Cerebellar nuclear complex (tissue), 1 donor: ENCODE results near the gene CCDC7.
"Not testable (repeated sequence)": the region's sequence is repeated elsewhere in the genome, so short reads cannot be mapped to it uniquely, and the experiment has no call there.

Source experiments
- DNase-seq, 2 experiments: peaks; one replicate each; lab custom pipeline; 2025; lab: John Stamatoyannopoulos, UW

CCDC7 gene

DNA sequence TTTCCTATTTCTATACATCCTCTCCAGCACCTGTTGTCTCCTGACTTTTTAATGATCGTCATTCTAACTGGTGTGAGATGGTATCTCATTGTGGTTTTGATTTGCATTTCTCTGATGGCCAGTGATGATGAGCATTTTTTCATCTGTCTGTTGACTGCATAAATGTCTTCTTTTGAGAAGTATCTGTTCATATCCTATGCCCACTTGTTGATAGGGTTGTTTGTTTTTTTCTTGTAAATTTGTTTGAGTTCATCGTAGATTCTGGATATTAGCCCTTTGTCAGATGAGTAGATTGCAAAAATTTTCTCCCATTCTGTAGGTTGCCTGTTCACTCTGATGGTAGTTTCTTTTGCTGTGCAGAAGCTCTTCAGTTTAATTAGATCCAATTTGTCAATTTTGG is 253.7 kb downstream of the CCDC7 start:
- DNase-seq, result not testable (repeated sequence)

DNA sequence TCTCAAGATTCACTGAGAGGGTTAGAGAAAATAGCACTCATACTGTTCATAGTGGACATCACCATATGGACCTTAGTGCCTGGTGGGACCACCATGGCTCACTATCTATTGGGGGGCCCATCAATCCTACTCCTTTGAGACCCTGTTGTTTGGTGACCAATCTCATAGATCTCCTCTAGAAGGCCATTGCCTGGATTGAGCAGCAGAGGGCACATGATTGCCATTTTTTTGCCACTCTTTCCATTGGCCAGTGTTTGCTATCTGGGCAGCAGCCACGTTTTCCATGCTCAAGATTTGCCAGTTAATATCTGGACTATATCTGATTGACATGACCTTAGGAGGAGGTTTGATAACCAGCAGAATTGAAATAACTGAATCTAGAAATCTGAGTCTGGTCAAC is 267.6 kb downstream of the CCDC7 start:
- DNase-seq, result no peak

DNA sequence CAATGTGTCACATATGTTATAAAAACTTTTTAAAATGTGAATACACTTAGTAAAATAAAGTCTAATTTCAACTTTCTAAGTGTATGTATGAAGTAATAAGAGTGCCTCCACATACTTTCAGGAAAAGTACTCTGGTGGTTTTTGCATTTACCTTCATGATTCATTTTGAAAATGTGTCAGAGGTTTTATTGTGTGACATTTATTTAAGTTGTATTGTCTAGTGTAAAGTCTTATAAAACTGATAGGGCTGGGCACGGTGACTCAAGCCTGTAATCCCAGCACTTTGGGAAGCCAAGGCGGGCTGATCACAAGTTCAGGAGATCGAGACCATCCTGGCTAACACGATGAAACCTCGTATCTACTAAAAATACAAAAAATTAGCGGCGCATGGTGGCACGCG is 285.6 kb downstream of the CCDC7 start:
- no peak for DNase-seq

DNA sequence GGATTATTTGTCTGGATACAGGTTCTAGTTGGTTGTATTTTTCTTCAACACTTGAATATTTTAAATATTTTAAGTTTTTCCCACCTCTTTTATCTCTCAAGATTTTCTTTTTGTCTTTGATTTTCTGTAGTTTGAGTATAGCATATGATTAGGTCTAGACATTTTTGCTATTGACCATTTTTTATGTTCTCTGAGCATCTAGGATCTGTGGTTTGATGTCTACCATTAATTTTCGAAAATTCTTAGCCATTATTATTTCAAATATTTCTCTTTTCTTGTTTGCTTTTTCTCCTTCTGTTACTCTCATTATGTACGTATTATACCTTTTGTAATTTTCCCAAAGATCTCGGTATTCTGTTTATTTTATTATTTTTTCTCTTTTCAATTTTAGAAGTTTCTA is 293.0 kb downstream of the CCDC7 start:
- no peak for DNase-seq

DNA sequence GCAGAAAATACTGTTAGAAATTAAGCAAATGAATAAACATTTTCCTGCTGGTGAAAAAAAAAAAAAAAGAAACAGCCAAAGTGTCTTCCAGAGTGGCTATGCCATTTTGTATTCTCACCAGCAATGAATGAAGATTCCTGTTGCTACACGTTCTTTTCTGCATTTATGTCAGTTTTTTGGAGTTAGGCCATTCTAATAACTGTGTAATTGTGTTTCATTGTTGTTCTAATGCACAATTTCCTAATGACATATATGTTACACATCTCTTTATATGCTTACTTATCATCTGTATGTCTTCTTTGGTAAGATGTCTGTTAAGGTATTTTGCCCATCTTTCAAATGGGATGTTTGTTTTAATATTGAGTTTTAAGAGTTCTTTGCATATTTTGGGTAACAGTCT is 298.4 kb downstream of the CCDC7 start:
- DNase-seq, result no peak

GRCh38 chr10:32746869-32747268 is 300.9 kb downstream of the CCDC7 start:
- DNase-seq, result no peak

DNA sequence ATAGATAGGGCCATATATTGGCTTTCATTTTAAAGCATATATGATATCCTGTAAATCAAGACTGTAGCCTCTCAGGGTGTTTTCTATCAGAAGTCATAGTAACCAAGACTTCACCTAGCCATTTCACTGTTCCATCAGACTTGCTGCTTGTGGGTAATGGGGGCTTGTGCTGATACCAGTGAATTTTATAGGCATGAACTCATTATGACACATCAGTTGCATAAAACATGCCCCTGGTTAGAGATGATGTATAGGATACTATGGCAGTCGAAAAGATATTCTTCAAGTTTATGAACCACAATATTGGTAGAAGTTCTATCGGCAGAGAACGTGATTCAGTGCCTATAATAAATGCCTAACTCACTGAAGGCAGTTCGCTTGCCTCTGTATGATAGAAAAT is 305.6 kb downstream of the CCDC7 start:
- no peak for DNase-seq

DNA sequence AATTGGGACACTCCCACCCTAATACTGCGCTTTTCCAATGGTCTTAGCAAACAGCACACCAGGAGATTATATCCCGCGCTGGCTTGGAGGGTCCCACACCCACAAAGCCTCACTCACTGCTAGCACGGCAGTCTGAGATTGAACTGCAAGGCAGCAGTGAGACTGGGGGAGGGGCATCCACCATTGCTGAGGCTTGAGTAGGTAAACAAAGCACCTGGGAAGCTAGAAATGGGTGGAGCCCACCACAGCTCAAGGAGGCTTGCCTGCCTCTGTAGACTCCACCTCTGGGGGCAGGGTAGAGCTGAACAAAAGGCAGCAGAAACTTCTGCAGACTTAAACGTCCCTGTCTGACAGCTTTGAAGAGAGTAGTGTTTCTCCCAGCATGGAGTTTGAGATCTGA is 309.0 kb downstream of the CCDC7 start:
- not testable (repeated sequence) for DNase-seq

- no peak for DNase-seq
Observed at GRCh38 chr10:32771217-32771616, 325.3 kb downstream of the CCDC7 start.

GRCh38 chr10:32773105-32773504 is 327.2 kb downstream of the CCDC7 start:
- no peak for DNase-seq

- DNase-seq, result no peak
Observed at GRCh38 chr10:32786968-32787367, 341.0 kb downstream of the CCDC7 start.

GRCh38 chr10:32787690-32788284 is 341.8 kb downstream of the CCDC7 start:
- DNase-seq, result no peak

DNA sequence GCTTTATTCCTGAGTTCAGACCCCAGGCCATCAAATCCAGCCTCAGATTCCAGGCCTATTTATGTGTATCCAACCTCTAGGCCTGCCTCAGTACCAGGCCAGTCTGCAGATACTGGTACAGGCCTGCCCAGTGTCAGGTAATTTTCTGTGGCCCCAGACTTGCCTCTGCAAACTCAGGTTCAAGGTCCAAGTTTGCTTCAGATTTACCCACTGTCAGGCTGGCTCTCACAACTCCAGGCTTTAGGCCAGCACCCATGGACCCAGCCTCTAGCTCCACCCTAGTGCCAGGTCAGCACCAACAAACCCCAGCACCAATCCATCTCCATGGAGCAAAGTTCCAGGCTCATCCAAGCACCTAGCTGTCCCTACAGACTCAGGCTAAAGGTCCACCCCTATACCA is 342.4 kb downstream of the CCDC7 start:
- no peak for DNase-seq

- DNase-seq, result no peak
Observed at GRCh38 chr10:32790483-32790882, 344.5 kb downstream of the CCDC7 start.

- no peak for DNase-seq
Observed at GRCh38 chr10:32793033-32793432, 347.1 kb downstream of the CCDC7 start.

- no peak for DNase-seq
Observed at GRCh38 chr10:32795598-32796183, 349.8 kb downstream of the CCDC7 start.

DNA sequence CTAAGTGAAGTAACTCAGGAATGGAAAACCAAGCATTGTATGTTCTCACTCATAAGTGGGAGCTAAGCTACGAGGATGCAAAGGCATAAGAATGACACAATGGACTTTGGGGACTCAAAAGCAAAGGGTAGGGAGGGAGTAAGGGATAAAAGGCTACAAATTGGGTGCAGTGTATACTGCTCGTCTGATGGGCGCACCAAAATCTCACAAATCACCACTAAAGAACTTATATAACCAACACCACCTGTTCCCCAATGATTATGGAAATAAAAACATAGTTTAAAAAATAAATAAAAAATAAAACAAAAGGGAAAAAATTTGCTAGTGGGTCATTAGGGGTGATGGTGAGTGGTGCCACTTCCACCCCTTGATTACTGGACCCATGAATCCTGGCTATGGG is 351.5 kb downstream of the CCDC7 start:
- DNase-seq, result not testable (repeated sequence)

DNA sequence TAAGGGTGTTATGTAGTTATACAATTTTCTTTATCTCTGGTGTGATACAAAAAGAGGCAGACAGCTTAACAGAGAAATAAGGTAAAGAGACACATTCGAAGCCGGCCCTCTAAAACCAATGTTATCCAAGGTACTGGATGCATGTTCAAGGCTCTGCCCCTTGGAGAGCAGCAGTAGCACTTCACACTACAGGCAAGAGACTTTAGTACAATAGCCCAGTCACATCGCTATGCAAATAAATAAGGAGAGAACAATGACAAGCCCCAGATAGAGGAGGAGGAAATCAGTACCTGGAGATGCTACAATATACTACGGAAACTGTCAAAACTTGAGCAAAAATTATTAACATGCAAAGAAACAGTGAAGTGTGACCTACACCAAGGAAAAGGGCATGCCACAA is 401.0 kb downstream of the CCDC7 start:
- DNase-seq, result no peak

DNA sequence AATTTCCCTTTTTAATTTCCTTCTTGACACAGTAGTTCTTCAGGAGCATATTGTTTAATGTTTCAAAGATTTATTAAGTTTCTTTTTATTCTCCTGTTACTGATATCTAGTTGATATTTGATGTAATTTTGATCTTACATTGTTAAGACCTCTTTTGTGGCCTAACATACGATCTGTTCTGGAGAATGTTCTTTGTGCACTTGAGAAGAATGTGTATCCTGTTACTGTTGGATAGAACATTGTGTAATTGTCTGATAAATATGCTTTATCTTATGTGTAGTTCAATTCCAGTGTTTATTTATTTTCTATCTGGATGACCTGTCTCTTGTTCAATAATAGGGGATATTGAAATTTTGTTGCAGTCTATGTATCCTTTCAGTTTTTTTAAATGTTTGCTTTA is 405.4 kb downstream of the CCDC7 start:
- DNase-seq, result no peak

DNA sequence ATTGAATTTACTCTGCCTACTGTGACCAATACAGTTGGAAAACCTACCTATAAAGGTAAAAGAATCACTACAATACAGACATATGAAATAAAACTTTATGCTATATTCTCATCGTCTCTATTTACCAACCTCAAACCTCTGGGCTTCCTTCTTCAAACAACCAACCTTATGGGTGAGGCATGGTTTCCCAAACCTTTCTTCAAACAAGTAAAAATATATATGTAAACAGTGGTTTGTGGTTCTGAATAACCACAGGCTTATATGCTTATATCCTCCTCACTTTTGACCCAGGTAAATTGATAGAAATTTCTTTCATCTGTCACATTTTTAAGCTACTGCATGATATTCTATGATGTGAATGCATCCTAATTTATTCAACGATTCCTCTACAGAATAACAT is 408.5 kb downstream of the CCDC7 start:
- DNase-seq, result no peak

- DNase-seq, result no peak
Observed at GRCh38 chr10:32865170-32865569, 419.2 kb downstream of the CCDC7 start.

GRCh38 chr10:32877915-32878314 is 432.0 kb downstream of the CCDC7 start:
- no peak for DNase-seq

DNA sequence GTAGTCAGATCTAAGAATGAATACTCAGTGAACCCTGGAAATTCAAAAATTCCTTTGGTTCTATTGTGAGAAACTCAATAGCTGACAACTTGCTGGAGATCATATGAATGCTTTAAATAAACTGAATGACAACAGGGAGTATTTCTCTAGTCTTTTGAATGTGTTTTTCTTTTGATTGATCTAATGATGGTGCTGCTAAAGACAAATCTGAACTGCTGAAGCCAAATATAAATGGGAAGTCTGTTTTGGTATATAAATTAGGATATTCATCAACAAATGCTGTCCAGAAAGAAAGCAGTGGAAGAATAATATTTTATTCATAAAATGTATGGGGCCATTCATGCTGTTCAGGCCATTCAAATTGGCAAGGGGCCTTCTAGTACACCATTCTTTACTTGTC is 432.7 kb downstream of the CCDC7 start:
- no peak for DNase-seq

DNA sequence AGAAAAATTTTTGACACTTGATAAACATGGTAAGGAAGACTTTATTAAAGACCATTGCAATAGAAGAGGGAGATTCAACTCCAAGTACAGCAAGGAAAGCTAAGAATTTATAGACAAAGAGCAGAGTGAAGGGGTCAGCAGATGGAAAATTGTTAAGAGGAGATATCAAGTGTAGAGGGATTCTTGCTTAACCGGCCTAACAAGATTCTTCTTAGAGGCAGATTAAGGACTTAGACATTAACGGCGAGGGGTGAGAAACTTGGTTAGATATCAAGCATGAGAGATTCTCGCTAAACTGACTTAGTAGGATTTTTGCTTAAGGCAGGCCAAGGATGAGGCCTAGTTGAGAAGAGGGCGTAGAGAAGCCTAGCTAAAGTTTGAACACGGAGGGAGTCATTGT is 436.1 kb downstream of the CCDC7 start:
- no peak for DNase-seq
